CD4-positive, alpha-beta T cell treated with Interleukin-12 subunit alpha and Interleukin-12 subunit beta, for 1 hour (primary cell): ENCODE measurements around the gene ABHD14A.

Experiments used
- DNase-seq: peaks from one replicate; pipeline ENCODE4 v3.0.0-alpha.2; 2020

Gene ABHD14A

GRCh38 chr3:51958603-51959521 is 16.0 kb upstream of the ABHD14A start:
- DNase-seq, result no peak

GRCh38 chr3:51959651-51960050 is 15.2 kb upstream of the ABHD14A start:
- no peak for DNase-seq

GRCh38 chr3:51960386-51960785 is 14.5 kb upstream of the ABHD14A start:
- no peak for DNase-seq

- no peak for DNase-seq
These were observed 13.9 kb upstream of the ABHD14A start for GRCh38 chr3:51961011-51961410.

GRCh38 chr3:51961602-51962569 is 13.0 kb upstream of the ABHD14A start:
- no peak for DNase-seq

- DNase-seq, result no peak
These were observed 11.9 kb upstream of the ABHD14A start for GRCh38 chr3:51962854-51963530.

- DNase-seq, result no peak
These were observed 10.9 kb upstream of the ABHD14A start for GRCh38 chr3:51963951-51964451.

GRCh38 chr3:51964521-51964920 is 10.3 kb upstream of the ABHD14A start:
- no peak for DNase-seq

- no peak for DNase-seq
These were observed 8.8 kb upstream of the ABHD14A start for GRCh38 chr3:51966016-51966415.

- DNase-seq, result no peak
These were observed 8.4 kb upstream of the ABHD14A start for GRCh38 chr3:51966486-51966885.

GRCh38 chr3:51966922-51967383 is 7.9 kb upstream of the ABHD14A start:
- no peak for DNase-seq

GRCh38 chr3:51967384-51968169 is 7.3 kb upstream of the ABHD14A start, which contains the start of gene PCBP4:
Gene PCBP4, minus strand, starts transcription at chr3:51967454. Its CDS starts 6,214 bp downstream, at chr3:51961240.
- peak; percentile 46 for DNase-seq

- no peak for DNase-seq
These were observed 6.6 kb upstream of the ABHD14A start for GRCh38 chr3:51968170-51968775.

- no peak for DNase-seq
These were observed 5.8 kb upstream of the ABHD14A start for GRCh38 chr3:51968883-51969678.

- DNase-seq, result no peak
These were observed 5.0 kb upstream of the ABHD14A start for GRCh38 chr3:51969841-51970240.

GRCh38 chr3:51970606-51971300 is 4.1 kb upstream of the ABHD14A start:
- DNase-seq, result no peak

GRCh38 chr3:51971350-51971749 is 3.5 kb upstream of the ABHD14A start:
- no peak for DNase-seq

GRCh38 chr3:51974277-51974962 is 444 bp upstream of the ABHD14A start:
- no peak for DNase-seq
